ENCODE measurements around the gene HAGHL.

DNA sequence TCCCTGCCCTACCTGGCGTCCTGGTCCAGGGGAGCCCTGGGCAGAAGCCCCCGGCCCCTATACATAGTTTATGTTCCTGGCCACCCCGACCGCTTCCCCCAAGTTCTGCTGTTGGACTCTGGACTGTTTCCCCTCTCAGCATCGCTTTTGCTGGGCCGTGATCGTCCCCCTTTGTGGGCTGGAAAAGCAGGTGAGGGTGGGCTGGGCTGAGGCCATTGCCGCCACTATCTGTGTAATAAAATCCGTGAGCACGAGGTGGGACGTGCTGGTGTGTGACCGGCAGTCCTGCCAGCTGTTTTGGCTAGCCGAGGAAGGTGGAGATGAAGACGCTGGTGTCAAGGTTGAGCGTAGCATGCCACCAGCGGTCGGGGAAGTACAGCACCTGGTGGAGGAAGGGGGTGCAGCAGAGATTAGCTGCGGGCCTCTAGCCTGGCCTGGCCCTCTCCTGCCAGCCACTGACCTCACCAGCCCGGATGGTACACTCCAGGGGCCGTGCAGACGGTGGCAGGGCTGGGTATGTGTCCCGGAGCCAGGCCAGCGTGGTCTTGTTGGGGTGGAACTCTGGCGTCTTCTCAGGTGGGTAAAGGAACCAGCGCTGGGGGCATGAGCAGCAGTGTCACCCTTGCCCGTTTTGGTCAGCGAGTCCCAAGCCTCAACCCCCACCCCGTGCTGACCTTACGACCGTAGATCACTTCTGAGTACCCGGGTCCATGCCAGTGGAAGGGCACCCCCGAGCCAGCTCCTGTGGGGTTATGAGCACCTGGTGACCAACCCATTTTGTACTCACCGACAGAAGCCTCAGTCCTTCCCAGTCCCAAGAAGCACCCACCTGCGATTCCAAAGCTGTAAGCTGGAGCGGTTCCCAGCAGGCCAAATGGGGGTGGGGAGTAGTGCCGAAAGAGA lies 44.2 kb upstream of the HAGHL start:
- TF ChIP-seq, protein P1, sequence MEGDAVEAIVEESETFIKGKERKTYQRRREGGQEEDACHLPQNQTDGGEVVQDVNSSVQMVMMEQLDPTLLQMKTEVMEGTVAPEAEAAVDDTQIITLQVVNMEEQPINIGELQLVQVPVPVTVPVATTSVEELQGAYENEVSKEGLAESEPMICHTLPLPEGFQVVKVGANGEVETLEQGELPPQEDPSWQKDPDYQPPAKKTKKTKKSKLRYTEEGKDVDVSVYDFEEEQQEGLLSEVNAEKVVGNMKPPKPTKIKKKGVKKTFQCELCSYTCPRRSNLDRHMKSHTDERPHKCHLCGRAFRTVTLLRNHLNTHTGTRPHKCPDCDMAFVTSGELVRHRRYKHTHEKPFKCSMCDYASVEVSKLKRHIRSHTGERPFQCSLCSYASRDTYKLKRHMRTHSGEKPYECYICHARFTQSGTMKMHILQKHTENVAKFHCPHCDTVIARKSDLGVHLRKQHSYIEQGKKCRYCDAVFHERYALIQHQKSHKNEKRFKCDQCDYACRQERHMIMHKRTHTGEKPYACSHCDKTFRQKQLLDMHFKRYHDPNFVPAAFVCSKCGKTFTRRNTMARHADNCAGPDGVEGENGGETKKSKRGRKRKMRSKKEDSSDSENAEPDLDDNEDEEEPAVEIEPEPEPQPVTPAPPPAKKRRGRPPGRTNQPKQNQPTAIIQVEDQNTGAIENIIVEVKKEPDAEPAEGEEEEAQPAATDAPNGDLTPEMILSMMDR (IDR thresholded peaks at IDR 0.05): no peak
- no peak for TF ChIP-seq ZFX (IDR thresholded peaks at IDR 0.05; ENCODE audit: borderline replicate concordance)

Data from 22Rv1 (cell line).